ENCODE results near the gene DHRS7. TPM values are rescaled to one million over a fixed set of nuclear protein-coding genes. Genes with fewer than 3 reads are reported as not detected.
"Not testable (repeated sequence)": the region's sequence is repeated elsewhere in the genome, so short reads cannot be mapped to it uniquely, and the experiment has no call there.

The DHRS7 gene
- total and polyA plus RNA-seq, 5 donors: 40.0 to 54.2 (median 43.6) TPM

- WGBS: 97% methylated on average over 3 of the region's 3 CpGs
- DNase-seq (no peak), ATAC-seq (no peak)
- H3K27ac ChIP-seq (ENCODE audit: low read length): no peak overlapping the region
- intact Hi-C loops (cut with DNase I): no loop called here
- H3K4me1 ChIP-seq (ENCODE audit: control insufficient read depth, insufficient read depth, low read length): no peaks in the 10 kb centered on the region
- no peaks in the 10 kb centered on the region for H3K9me3 ChIP-seq (ENCODE audit: control insufficient read depth, low read length)
- H3K27me3 ChIP-seq (ENCODE audit: control insufficient read depth, insufficient read depth): no peaks in the 10 kb centered on the region
- no peak overlapping the region for H3K4me3 ChIP-seq (ENCODE audit: low read length)
These were observed 30.5 kb downstream of the DHRS7 start for GRCh38 chr14:60134702-60135101.

- H3K4me3 ChIP-seq (ENCODE audit: low read length): no peak overlapping the region
- no peak overlapping the region for H3K27ac ChIP-seq (ENCODE audit: low read length)
- intact Hi-C loops (cut with DNase I): no loop called here
- H3K27me3 ChIP-seq (ENCODE audit: control insufficient read depth, insufficient read depth): no peaks in the 10 kb centered on the region
- ATAC-seq (no peak), DNase-seq (no peak)
- 93% methylated on average over 2 of the region's 2 CpGs for WGBS
- H3K4me1 ChIP-seq (ENCODE audit: control insufficient read depth, insufficient read depth, low read length): no peaks in the 10 kb centered on the region
- H3K9me3 ChIP-seq (ENCODE audit: control insufficient read depth, low read length): no peaks in the 10 kb centered on the region
These were observed 31.7 kb downstream of the DHRS7 start for GRCh38 chr14:60133487-60133886.

- intact Hi-C loops (cut with DNase I): no loop called here
- no peak overlapping the region for H3K27ac ChIP-seq (ENCODE audit: low read length)
- H3K4me1 ChIP-seq (ENCODE audit: control insufficient read depth, insufficient read depth, low read length): no peaks in the 10 kb centered on the region
- no peak overlapping the region for H3K4me3 ChIP-seq (ENCODE audit: low read length)
- H3K9me3 ChIP-seq (ENCODE audit: control insufficient read depth, low read length): no peaks in the 10 kb centered on the region
- ATAC-seq: no peak
- H3K27me3 ChIP-seq (ENCODE audit: control insufficient read depth, insufficient read depth): no peaks in the 10 kb centered on the region
- DNase-seq: no peak
These were observed 39.3 kb downstream of the DHRS7 start for GRCh38 chr14:60125918-60126317.

GRCh38 chr14:60116181-60116580 lies 49.0 kb downstream of the DHRS7 start:
- no peak for DNase-seq
- intact Hi-C loops (cut with DNase I): no loop called here
- Histone ChIP-seq H3K27me3 (ENCODE audit: control insufficient read depth, insufficient read depth) (no peaks in the 10 kb centered on the region), H3K9me3 (ENCODE audit: control insufficient read depth, low read length) (no peaks in the 10 kb centered on the region), H3K4me1 (ENCODE audit: control insufficient read depth, insufficient read depth, low read length) (no peaks in the 10 kb centered on the region), H3K4me3 (ENCODE audit: low read length) (no peak overlapping the region), H3K27ac (ENCODE audit: low read length) (no peak overlapping the region)
- WGBS: 77% methylated on average over 4 of the region's 4 CpGs
- ATAC-seq: no peak

- no peaks in the 10 kb centered on the region for H3K4me1 ChIP-seq (ENCODE audit: control insufficient read depth, insufficient read depth, low read length)
- intact Hi-C loops (cut with DNase I): no loop called here
- H3K27ac ChIP-seq (ENCODE audit: low read length): no peak overlapping the region
- no peaks in the 10 kb centered on the region for H3K9me3 ChIP-seq (ENCODE audit: control insufficient read depth, low read length)
- DNase-seq: no peak
- ATAC-seq: no peak
- H3K27me3 ChIP-seq (ENCODE audit: control insufficient read depth, insufficient read depth): no peaks in the 10 kb centered on the region
- H3K4me3 ChIP-seq (ENCODE audit: low read length): no peak overlapping the region
- WGBS: 0% methylated on average over 1 of the region's 1 CpG
These were observed 50.3 kb downstream of the DHRS7 start for GRCh38 chr14:60114881-60115280.

- intact Hi-C loops (cut with DNase I): no loop called here
- no peak for ATAC-seq
- no peak overlapping the region for H3K27ac ChIP-seq (ENCODE audit: low read length)
These were observed 53.5 kb downstream of the DHRS7 start for GRCh38 chr14:60111732-60112131.

GRCh38 chr14:60107477-60107876 lies 57.7 kb downstream of the DHRS7 start:
- WGBS: 83% methylated on average over 4 of the region's 4 CpGs
- no peak for DNase-seq
- H3K4me1 ChIP-seq (ENCODE audit: control insufficient read depth, insufficient read depth, low read length): peaks cover 3% of the 10 kb centered on the region
- no peaks in the 10 kb centered on the region for H3K9me3 ChIP-seq (ENCODE audit: control insufficient read depth, low read length)
- ATAC-seq: no peak
- no peaks in the 10 kb centered on the region for H3K27me3 ChIP-seq (ENCODE audit: control insufficient read depth, insufficient read depth)
- no peak overlapping the region for H3K27ac ChIP-seq (ENCODE audit: low read length)
- intact Hi-C loops (cut with DNase I): no loop called here
- no peak overlapping the region for H3K4me3 ChIP-seq (ENCODE audit: low read length)

More at GRCh38 chr14:60111732-60112131, 53.5 kb downstream of the DHRS7 start:
- WGBS: 71% methylated on average over 2 of the region's 2 CpGs
- no peaks in the 10 kb centered on the region for H3K4me1 ChIP-seq (ENCODE audit: control insufficient read depth, insufficient read depth, low read length)
- no peaks in the 10 kb centered on the region for H3K9me3 ChIP-seq (ENCODE audit: control insufficient read depth, low read length)
- H3K27me3 ChIP-seq (ENCODE audit: control insufficient read depth, insufficient read depth): no peaks in the 10 kb centered on the region
- no peak for DNase-seq
- peak overlapping the region; percentile 15 for H3K4me3 ChIP-seq (ENCODE audit: low read length)

GRCh38 chr14:60106339-60106738 lies 58.9 kb downstream of the DHRS7 start:
- no peak for DNase-seq
- Histone ChIP-seq H3K4me3 (ENCODE audit: low read length) (no peak overlapping the region), H3K9me3 (ENCODE audit: control insufficient read depth, low read length) (no peaks in the 10 kb centered on the region), H3K4me1 (ENCODE audit: control insufficient read depth, insufficient read depth, low read length) (peaks cover 3% of the 10 kb centered on the region), H3K27ac (ENCODE audit: low read length) (no peak overlapping the region), H3K27me3 (ENCODE audit: control insufficient read depth, insufficient read depth) (no peaks in the 10 kb centered on the region)
- peak in 1 of 2 donors; percentile 63 for ATAC-seq
- intact Hi-C loops (cut with DNase I): no loop called here
- 44% methylated on average over 2 of the region's 2 CpGs for WGBS

- 24% methylated on average over 2 of the region's 2 CpGs for WGBS
- Histone ChIP-seq H3K27me3 (ENCODE audit: control insufficient read depth, insufficient read depth) (no peaks in the 10 kb centered on the region), H3K4me3 (ENCODE audit: low read length) (no peak overlapping the region), H3K27ac (ENCODE audit: low read length) (no peak overlapping the region), H3K9me3 (ENCODE audit: control insufficient read depth, low read length) (no peaks in the 10 kb centered on the region), H3K4me1 (ENCODE audit: control insufficient read depth, insufficient read depth, low read length) (peaks cover 3% of the 10 kb centered on the region)
- intact Hi-C loops (cut with DNase I): no loop called here
- ATAC-seq (no peak), DNase-seq (no peak)
These were observed 62.8 kb downstream of the DHRS7 start for GRCh38 chr14:60102389-60102788.

GRCh38 chr14:60101786-60102185 lies 63.4 kb downstream of the DHRS7 start:
- intact Hi-C loops (cut with DNase I): no loop called here
- no peak overlapping the region for H3K27ac ChIP-seq (ENCODE audit: low read length)
- H3K27me3 ChIP-seq (ENCODE audit: control insufficient read depth, insufficient read depth): no peaks in the 10 kb centered on the region
- peaks cover 3% of the 10 kb centered on the region for H3K4me1 ChIP-seq (ENCODE audit: control insufficient read depth, insufficient read depth, low read length)
- DNase-seq: no peak
- 77% methylated on average over 1 of the region's 1 CpG for WGBS
- H3K9me3 ChIP-seq (ENCODE audit: control insufficient read depth, low read length): no peaks in the 10 kb centered on the region
- ATAC-seq: no peak
- no peak overlapping the region for H3K4me3 ChIP-seq (ENCODE audit: low read length)

GRCh38 chr14:60099855-60100254 lies 65.3 kb downstream of the DHRS7 start:
- H3K27me3 ChIP-seq (ENCODE audit: control insufficient read depth, insufficient read depth); H3K4me3 ChIP-seq (ENCODE audit: low read length); H3K9me3 ChIP-seq (ENCODE audit: control insufficient read depth, low read length); H3K27ac ChIP-seq (ENCODE audit: low read length); DNase-seq; H3K4me1 ChIP-seq (ENCODE audit: control insufficient read depth, insufficient read depth, low read length); ATAC-seq: not testable (repeated sequence)
- WGBS: 96% methylated on average over 7 of the region's 7 CpGs
- intact Hi-C loops (cut with DNase I): loop anchor here in 2 of 4 donors (10.0 kb wide), 1 partner anchor 65 kb away; the partner anchor contains the start of gene DHRS7 (in 2 of the 2)

- no peak overlapping the region for H3K27ac ChIP-seq (ENCODE audit: low read length)
- no peak overlapping the region for H3K4me3 ChIP-seq (ENCODE audit: low read length)
- ATAC-seq: no peak
- DNase-seq: no peak
- H3K9me3 ChIP-seq (ENCODE audit: control insufficient read depth, low read length): no peaks in the 10 kb centered on the region
- H3K27me3 ChIP-seq (ENCODE audit: control insufficient read depth, insufficient read depth): no peaks in the 10 kb centered on the region
- H3K4me1 ChIP-seq (ENCODE audit: control insufficient read depth, insufficient read depth, low read length): peaks cover 9% of the 10 kb centered on the region
- 86% methylated on average over 6 of the region's 6 CpGs for WGBS
- intact Hi-C loops (cut with DNase I): loop anchor here in 2 of 4 donors (10.0 kb wide), 1 partner anchor 67 kb away; the partner anchor contains the start of gene DHRS7 (in 2 of the 2)
These were observed 67.2 kb downstream of the DHRS7 start for GRCh38 chr14:60097974-60098373.

Data from right cardiac atrium (tissue), 5 donors.